ENCODE measurements around the gene ASCC3.

Gene ASCC3

GRCh38 chr6:100565439-100566104, 315.6 kb downstream of the ASCC3 start:
- no peak for DNase-seq

GRCh38 chr6:100559859-100560258, 321.3 kb downstream of the ASCC3 start:
- no peak for DNase-seq

- no peak for DNase-seq
These were observed 326.9 kb downstream of the ASCC3 start for GRCh38 chr6:100554228-100554627.

- no peak for DNase-seq
These were observed 327.9 kb downstream of the ASCC3 start for GRCh38 chr6:100553243-100553642.

- no peak for DNase-seq
These were observed 331.5 kb downstream of the ASCC3 start for GRCh38 chr6:100549406-100550167.

- DNase-seq = no peak
These were observed 343.0 kb downstream of the ASCC3 start for GRCh38 chr6:100538086-100538485.

- DNase-seq = no peak
These were observed 362.5 kb downstream of the ASCC3 start for GRCh38 chr6:100518588-100518987.

GRCh38 chr6:100517633-100518032, 363.5 kb downstream of the ASCC3 start:
- no peak for DNase-seq

- DNase-seq = no peak
These were observed 364.0 kb downstream of the ASCC3 start for GRCh38 chr6:100517106-100517505.

GRCh38 chr6:100514660-100515059, 366.5 kb downstream of the ASCC3 start:
- DNase-seq = no peak

GRCh38 chr6:100512203-100512862, 368.8 kb downstream of the ASCC3 start:
- DNase-seq = no peak

- DNase-seq = no peak
These were observed 372.0 kb downstream of the ASCC3 start for GRCh38 chr6:100509101-100509500.

- DNase-seq = no peak
These were observed 374.5 kb downstream of the ASCC3 start for GRCh38 chr6:100506651-100507050.

GRCh38 chr6:100504786-100505737, 376.1 kb downstream of the ASCC3 start:
- DNase-seq = no peak

GRCh38 chr6:100503043-100503705, 378.0 kb downstream of the ASCC3 start:
- no peak for DNase-seq

- DNase-seq = no peak
These were observed 387.8 kb downstream of the ASCC3 start for GRCh38 chr6:100493206-100493888.

- DNase-seq = no peak
These were observed 389.0 kb downstream of the ASCC3 start for GRCh38 chr6:100491952-100492670.

GRCh38 chr6:100490065-100490464, 391.1 kb downstream of the ASCC3 start:
- DNase-seq = no peak

GRCh38 chr6:100488244-100488643, 392.9 kb downstream of the ASCC3 start:
- DNase-seq = no peak

- no peak for DNase-seq
These were observed 393.5 kb downstream of the ASCC3 start for GRCh38 chr6:100487638-100488037.

GRCh38 chr6:100485268-100485667, 395.9 kb downstream of the ASCC3 start:
- DNase-seq = no peak

All from eye (tissue), 1 donor.